GM18867 (cell line): ENCODE measurements around the gene GPC1.
"Not testable (repeated sequence)": the region's sequence is repeated elsewhere in the genome, so short reads cannot be mapped to it uniquely, and the experiment has no call there.

Source experiments
- ATAC-seq: cut with Tn5 transposase; IDR thresholded peaks from one replicate; pipeline ENCODE4 v1.9.1; 2021; ENCODE audit warnings: mild to moderate bottlenecking, moderate library complexity; ENCODE audit not compliant: unreplicated experiment

GPC1 gene

GRCh38 chr2:240482141-240482540, 46.7 kb downstream of the GPC1 start:
- no peak for ATAC-seq

- no peak for ATAC-seq
Observed at GRCh38 chr2:240491483-240491882, 56.0 kb downstream of the GPC1 start.

GRCh38 chr2:240494194-240494793, 58.8 kb downstream of the GPC1 start:
- no peak for ATAC-seq

GRCh38 chr2:240494942-240495341, 59.5 kb downstream of the GPC1 start:
- not testable (repeated sequence) for ATAC-seq

GRCh38 chr2:240497082-240497481, 61.6 kb downstream of the GPC1 start:
- not testable (repeated sequence) for ATAC-seq

- no peak for ATAC-seq
Observed at GRCh38 chr2:240498171-240498957, 62.9 kb downstream of the GPC1 start.

- no peak for ATAC-seq
Observed at GRCh38 chr2:240498958-240499260, 63.4 kb downstream of the GPC1 start.

GRCh38 chr2:240499309-240500301, 64.1 kb downstream of the GPC1 start:
- ATAC-seq = no peak

GRCh38 chr2:240500561-240501423, 65.3 kb downstream of the GPC1 start:
- ATAC-seq = no peak

GRCh38 chr2:240501531-240501991, 66.1 kb downstream of the GPC1 start:
- ATAC-seq = no peak

- no peak for ATAC-seq
Observed at GRCh38 chr2:240502059-240502429, 66.6 kb downstream of the GPC1 start.

- no peak for ATAC-seq
Observed at GRCh38 chr2:240502430-240503121, 67.1 kb downstream of the GPC1 start.

GRCh38 chr2:240503375-240503774, 67.9 kb downstream of the GPC1 start:
- no peak for ATAC-seq

GRCh38 chr2:240503848-240504247, 68.4 kb downstream of the GPC1 start:
- ATAC-seq = no peak

GRCh38 chr2:240505910-240506309, 70.4 kb downstream of the GPC1 start:
- no peak for ATAC-seq

- ATAC-seq = no peak
Observed at GRCh38 chr2:240506406-240507059, 71.1 kb downstream of the GPC1 start.

GRCh38 chr2:240507060-240507777, 71.8 kb downstream of the GPC1 start:
- ATAC-seq = no peak

- no peak for ATAC-seq
Observed at GRCh38 chr2:240507778-240508251, 72.4 kb downstream of the GPC1 start.
